CD4-positive, alpha-beta T cell treated with Interleukin-17A for 1 hour (primary cell): ENCODE measurements around the gene NPLOC4.
A peak's percentile ranks its signal among the peaks of the same experiment; 100 is the strongest.
"Not testable (repeated sequence)": the region's sequence is repeated elsewhere in the genome, so short reads cannot be mapped to it uniquely, and the experiment has no call there.

Source experiments
- DNase-seq: peaks from one replicate; pipeline ENCODE4 v3.0.0-alpha.2; 2020

NPLOC4 gene

GRCh38 chr17:81531998-81532404 is 104.9 kb downstream of the NPLOC4 start:
- DNase-seq = not testable (repeated sequence)

- DNase-seq = not testable (repeated sequence)
Observed at GRCh38 chr17:81531013-81531412, 105.9 kb downstream of the NPLOC4 start.

DNA sequence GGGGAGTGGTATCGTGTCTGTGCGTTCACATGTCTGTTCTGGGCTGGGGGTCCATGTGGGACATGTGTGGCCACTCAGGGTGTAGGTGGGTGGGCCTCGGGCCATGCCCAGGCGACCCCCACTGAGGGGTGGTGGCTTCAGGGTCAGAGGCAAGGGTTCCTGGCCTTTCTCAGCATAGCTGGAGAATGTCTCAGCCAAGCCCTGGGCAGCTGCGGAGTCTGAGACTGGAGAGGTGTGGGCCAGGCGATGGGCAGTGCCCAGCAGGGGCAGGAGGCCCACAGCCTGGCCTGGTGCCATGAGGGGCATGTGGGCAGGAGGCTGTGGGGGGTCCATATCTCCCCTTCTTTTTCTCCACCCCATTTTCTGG is 107.5 kb downstream of the NPLOC4 start:
- no peak for DNase-seq

DNA sequence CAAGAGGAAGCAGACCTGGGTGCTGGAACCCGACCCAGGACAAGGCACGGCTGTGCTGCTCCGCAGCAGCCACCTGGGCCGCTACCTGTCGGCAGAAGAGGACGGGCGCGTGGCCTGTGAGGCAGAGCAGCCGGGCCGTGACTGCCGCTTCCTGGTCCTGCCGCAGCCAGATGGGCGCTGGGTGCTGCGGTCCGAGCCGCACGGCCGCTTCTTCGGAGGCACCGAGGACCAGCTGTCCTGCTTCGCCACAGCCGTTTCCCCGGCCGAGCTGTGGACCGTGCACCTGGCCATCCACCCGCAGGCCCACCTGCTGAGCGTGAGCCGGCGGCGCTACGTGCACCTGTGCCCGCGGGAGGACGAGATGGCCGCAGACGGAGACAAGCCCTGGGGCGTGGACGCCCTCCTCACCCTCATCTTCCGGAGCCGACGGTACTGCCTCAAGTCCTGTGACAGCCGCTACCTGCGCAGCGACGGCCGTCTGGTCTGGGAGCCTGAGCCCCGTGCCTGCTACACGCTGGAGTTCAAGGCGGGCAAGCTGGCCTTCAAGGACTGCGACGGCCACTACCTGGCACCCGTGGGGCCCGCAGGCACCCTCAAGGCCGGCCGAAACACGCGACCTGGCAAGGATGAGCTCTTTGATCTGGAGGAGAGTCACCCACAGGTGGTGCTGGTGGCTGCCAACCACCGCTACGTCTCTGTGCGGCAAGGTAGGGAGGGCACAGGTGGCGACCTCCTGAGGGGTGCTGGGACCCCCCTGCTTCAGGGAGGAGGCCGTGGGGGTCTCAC is 108.1 kb downstream of the NPLOC4 start:
- no peak for DNase-seq

- no peak for DNase-seq
Observed at GRCh38 chr17:81528384-81528650, 108.6 kb downstream of the NPLOC4 start.

DNA sequence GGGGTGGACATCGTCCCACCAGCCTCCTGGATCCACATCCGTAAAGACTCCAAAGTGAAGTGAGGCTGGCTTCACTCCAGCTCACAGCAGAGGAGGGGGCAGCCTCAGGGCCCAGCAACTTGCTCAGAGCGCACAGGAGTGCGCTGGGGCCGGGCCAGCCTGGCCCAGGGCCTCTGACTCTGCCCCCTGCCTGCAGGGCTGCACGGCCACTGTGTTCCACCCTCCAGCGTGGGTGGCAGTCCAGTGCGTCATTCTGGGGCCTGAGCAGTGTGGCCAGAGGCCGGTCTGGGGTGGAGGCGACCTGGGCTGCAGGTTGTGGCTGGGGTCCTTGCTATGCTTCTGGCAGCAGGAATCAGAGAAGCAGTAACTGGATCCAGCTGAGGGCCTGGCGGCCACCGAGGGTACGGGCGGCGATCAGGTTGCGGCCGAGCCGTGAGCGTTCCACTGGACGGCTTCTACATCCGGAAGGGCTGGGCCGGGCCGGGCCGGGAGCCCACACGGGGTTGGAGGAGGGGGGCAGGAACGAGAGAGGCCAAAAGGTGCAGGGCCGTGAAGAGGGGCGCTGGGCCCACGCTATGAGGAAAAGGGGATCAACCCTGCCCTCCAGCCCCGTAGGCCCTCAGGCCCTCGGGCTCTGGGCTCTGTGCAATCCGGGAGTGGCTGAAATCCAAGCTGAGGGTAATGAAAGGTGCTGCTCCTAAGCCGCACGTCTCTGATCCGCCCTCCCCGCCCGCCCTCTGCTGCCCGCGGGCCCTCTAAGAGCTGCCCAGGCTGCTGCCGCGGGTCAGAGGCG is 109.1 kb downstream of the NPLOC4 start, which contains the start of gene FSCN2:
FSCN2 (plus strand) TSS at position 787 of the 793 bp plus-strand sequence. CDS start 155 bp downstream, outside the sequence.
- DNase-seq = no peak

DNA sequence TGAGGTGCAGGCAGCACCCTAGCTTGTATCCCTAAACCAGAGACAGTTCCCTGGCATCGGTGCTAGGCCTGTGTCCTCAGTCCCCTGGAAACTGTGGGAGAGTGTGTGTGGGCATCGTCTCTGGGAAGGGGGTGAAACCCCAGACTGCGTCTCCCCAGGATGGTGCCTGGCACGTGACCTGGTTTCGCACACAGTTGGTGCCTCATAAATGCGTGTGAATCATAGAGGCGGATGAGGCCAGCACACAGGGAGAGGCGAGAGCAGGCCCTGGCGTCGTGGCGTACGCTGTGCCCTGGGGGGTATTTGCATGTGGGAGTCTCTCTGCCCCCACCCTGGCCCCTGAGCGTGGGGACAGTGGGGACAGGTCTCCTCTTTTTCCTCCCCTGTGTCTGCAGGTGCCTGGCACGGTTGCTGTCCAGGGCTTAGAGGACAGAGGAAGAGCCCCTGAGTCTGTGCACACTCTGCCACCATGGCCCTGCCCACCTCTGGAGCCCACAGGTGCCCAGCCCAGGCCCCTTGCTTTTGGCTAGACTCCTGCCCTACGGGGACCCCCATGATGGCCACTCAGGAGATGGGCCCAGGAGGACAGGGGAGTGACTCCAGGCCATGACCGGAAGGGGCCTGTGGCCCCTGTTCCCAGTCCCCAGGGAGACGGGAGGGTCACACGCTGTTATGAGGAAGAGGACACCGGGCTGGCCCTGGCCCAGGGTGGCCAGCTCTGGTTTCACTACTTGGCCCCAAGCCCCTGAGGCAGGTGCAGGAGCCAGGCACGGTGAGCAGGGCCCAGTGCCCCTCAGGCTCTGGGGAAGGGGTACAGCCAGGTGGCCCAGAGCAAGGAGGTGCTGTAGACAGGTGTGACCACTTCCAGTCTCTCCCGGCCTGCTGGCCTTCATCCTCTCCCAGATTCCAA is 110.0 kb downstream of the NPLOC4 start:
- DNase-seq = no peak

DNA sequence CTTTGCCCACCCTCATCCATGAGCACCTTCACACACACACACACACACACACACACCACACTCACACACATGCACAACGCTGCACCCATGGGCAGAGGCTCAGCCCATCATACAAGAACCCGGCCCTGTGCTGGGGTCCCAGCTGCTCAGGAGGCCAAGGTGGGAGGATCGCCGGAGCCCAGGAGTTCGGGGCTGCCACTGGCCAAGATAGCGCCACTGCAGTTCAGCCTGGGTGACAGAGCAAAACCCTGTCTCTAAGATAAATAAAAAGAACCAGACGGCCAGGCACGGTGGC is 112.1 kb downstream of the NPLOC4 start:
- DNase-seq = no peak

GRCh38 chr17:81524039-81524864 is 112.7 kb downstream of the NPLOC4 start:
- DNase-seq = no peak

GRCh38 chr17:81523402-81524038 is 113.4 kb downstream of the NPLOC4 start:
- DNase-seq = no peak

DNA sequence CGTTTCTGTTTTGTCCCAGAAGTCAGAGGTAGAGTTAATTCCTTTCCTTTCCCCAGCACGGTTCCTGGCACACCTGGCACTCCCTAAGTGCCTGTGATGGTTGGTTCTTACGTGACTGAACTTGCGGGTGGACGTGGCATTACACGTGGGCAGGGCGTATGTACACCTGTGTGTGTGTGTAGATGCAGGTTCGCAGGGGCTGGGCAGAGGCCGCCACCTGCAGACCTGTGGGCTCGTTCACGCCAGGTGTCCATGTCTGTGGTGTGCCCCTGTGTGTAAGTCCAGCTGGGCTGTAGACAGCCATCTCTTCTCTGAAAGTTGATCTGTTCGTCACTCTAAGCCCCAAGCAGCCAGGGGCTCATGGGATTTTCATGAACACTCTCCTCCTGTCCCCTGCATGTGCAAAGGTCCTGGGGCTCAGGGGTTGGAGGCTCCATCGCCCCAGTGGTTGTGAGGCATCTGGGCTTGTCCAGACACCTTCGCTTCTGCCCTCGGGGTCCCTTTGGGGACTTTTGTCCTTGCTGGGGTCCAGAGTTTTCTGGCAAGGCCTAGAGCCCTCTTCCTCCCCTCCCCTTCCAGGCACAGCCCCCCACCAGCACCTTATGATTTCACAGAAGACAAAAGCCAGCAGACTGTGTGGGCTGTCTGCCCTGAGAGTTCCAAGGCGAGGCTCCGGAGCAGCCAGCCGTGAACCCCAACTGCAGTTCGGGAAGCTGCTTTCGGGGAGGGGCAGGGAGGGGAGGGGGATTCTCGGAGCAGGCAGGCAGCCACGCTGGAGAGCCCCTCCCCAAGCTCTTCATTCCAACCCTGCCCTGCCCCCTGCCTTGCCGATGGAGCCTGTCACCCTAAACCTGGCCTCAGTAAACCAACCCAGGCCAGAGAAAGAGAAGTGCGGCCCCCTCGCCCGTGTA is 114.2 kb downstream of the NPLOC4 start:
- DNase-seq = no peak

DNA sequence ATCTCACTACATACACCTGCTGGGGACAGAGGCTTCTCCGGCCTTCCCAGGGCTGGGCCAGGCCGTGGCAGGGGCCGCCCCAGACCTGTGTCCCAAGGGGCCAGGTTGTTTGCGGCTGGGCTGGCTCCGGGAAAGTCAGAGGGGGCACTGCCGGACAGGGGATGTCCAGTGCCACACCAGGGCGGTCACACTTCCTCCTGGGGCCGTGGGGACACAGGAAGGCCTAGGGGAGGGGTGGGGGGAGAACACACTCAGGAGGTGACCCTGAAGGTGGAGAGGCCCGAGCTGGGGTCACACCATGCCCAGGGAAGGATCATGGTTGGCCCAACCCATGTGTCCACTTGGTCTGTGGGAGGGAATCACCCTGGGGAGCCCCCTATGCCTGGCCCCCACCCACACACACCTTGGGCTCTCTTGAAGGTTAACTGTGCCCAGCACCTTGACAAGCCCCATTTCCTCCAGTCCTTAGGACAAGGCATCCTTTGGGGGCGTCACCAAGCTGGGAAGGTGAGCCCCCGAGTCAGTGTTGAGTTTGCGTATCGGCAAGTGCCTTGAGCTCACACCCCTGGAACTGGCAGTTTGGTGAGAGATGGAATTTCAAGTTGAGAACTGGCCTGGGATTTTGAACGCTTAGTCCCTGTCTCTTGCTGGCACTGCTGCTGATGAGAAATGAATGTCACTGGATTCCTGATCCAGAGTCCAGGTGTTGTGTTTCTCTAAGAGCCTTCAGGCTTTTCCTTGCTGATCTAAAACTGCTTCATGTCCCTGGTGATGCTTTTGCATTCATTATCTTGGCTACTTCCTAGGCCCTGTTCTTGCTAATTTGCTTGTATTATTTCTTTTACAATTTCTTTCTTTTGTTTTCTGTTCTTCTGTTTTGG is 116.7 kb downstream of the NPLOC4 start:
- no peak for DNase-seq

GRCh38 chr17:81519284-81520020 is 117.5 kb downstream of the NPLOC4 start:
- DNase-seq = peak; percentile 81

GRCh38 chr17:81518785-81519283 is 118.1 kb downstream of the NPLOC4 start:
- no peak for DNase-seq

DNA sequence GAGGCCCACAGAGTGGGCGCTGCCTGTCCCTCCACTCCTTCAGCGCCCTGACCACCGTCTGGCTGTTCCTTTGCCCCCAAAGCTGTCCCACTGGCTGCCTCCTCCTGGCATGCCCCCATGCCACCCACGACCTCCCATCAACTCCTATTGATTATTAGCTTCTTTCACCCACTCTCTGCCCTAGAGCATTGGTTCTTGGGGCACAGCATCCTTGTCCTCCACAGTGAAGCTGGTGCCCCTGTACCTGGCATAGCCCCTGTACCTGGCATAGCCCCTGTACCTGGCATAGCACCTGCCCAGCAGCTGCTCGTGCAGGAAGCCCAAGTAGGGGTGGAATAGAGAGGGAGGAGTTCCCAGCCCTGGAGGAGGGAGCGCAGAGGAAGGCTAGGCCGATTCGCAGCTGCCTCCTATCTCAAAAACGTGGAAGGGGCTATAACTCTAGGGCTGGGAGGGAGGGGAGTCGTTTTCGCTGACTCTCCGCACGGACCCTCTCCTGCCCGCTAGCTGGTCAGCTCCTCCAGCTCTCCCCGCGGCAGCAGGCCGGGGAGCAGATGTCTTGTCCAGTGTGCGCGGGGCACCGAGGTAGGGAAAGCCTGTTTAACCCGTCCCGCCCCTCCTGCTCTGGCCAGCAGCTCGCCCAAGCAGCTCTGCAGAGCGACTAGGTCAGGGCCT is 118.7 kb downstream of the NPLOC4 start:
- no peak for DNase-seq

DNA sequence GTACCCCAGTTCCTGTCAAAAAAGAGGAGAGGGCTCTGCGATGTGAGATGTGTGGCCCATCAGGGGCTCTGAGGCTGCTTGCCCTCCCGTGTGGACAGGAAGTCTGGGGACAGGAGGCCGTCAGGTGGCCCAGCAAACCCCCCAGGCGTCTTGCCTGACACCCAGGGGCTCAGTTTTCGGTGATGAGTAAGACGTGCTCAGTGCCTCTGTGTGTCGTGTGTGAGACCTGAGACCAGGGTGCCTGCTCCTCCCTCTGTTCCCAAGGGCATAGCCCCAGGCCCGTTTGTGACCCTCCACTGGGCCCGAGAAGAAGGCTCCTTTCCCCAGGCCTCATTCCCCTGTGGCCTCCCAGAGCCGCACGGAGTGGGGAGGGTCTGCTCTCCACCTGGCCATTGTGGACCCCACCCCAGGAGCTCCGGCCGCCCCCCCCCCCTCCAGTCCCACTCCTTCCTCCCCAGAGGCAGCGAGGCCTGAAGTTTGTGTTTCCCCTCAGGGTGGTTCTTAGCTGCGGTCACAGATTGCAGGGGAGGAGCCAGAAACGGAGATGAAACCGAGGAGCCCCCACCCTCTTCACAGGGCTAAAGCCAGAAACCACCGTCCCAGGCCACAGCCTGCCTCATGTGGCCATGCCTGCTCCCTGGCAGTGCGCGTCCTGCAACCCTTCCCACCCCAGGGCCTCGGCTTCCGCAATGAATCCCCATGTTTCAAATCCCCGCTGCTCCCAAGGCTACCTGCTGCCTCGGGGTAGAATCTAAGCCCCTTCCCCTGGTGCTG is 119.4 kb downstream of the NPLOC4 start:
- DNase-seq = no peak

DNA sequence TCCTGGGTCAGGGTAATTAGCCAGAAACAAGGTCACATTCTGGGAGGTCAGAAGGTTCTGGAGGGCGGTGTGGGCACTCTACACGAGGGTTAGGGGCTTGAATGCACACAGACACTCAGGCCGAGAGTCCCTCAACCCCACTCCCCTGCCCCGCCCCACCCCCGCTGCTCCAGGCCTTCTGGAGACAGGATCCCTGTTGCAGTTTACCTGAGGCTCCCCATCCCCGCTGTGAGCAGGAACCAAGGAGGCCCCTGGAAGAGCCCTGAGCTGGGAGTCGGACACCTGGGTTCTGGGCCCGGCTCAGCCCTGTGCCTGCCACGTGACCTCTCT is 119.9 kb downstream of the NPLOC4 start:
- DNase-seq = no peak

GRCh38 chr17:81516439-81516838 is 120.5 kb downstream of the NPLOC4 start:
- no peak for DNase-seq
